A549 (cell line): ENCODE data around the gene ALG11. TPM values are rescaled to one million over a fixed set of nuclear protein-coding genes. Genes with fewer than 3 reads are reported as not detected.
"Not testable (repeated sequence)": the region's sequence is repeated elsewhere in the genome, so short reads cannot be mapped to it uniquely, and the experiment has no call there.

Experiments
- ATAC-seq, 2 experiments: fragments of 200-7000 bp in 1 of 2; fragments of >200 bp in 1 of 2; cut with Nextera tagmentation in 1 of 2; cut with Tn5 transposase in 1 of 2; 3 replicates each; pipeline versions ENCODE4 v1.8.0 to v1.9.1; 2018 to 2020; ENCODE audit warnings: mild to moderate bottlenecking in 1 of 2, moderate library complexity in 1 of 2
- CTCF ChIA-PET: fragments of 300-600 bp; sonication (Branson Sonifier 250); formaldehyde crosslinking; extraction: SDS; loops from one replicate; lab custom pipeline; 2021; ENCODE audit warnings: antibody characterized with exemption, inconsistent platforms; lab: Yijun Ruan, JAX
- POLR2A ChIA-PET: fragments of 350-600 bp; formaldehyde crosslinking; extraction: SDS; loops from one replicate; lab custom pipeline; 2021; ENCODE audit warnings: antibody characterized with exemption, inconsistent platforms; lab: Yijun Ruan, JAX
- DNase-seq, 2 experiments: peaks; one replicate each; pipeline versions ENCODE4 v3.0.0 to v3.0.0-alpha.2; 2011 to 2016; ENCODE audit warnings: low read depth in 1 of 2, low spot score in 1 of 2
- FAIRE-seq: peaks from 2 replicates; lab custom pipeline; 2011; peaks lifted over from hg19 to GRCh38; lab: Jason Lieb, UNC
- H3K27ac ChIP-seq, 2 experiments: fragments of >200 bp; sonication (Bioruptor Twin); formaldehyde crosslinking; 3 replicates each; pipeline ENCODE4 v1.5.1; 2016 to 2017
- H3K4me1 ChIP-seq: fragments of >200 bp; sonication (Bioruptor Twin); formaldehyde crosslinking; 3 replicates; pipeline ENCODE4 v1.6.1; 2016
- H3K4me2 ChIP-seq: fragments of >200 bp; sonication (Bioruptor Twin); formaldehyde crosslinking; 3 replicates; pipeline ENCODE4 v1.6.1; 2016
- H3K4me3 ChIP-seq: fragments of >200 bp; sonication (Bioruptor Twin); formaldehyde crosslinking; 3 replicates; pipeline ENCODE4 v1.5.1; 2016
- H3K9me3 ChIP-seq: fragments of >200 bp; sonication (Bioruptor Twin); formaldehyde crosslinking; 3 replicates; pipeline ENCODE4 v1.6.1; 2016
- BHLHE40 ChIP-seq: IDR thresholded peaks from 2 replicates; pipeline ENCODE4 v1.6.1; 2012; ENCODE audit warnings: low read depth, low read length, inconsistent platforms
- CBX8 ChIP-seq: fragments of 200-600 bp; sonication (generic); IDR thresholded peaks from 2 replicates; pipeline ENCODE4 v1.6.1; 2016
- CEBPB ChIP-seq, 2 experiments: fragments of >200 bp in 1 of 2; sonication (Bioruptor Twin) in 1 of 2; formaldehyde crosslinking in 1 of 2; IDR thresholded peaks; 2 replicates each; pipeline ENCODE4 v1.6.1; 2012 to 2016
- E2F6 ChIP-seq: IDR thresholded peaks from 2 replicates; pipeline ENCODE4 v1.6.1; 2012; ENCODE audit warnings: low read depth, borderline replicate concordance
- EHF ChIP-seq: fragments of 250-450 bp; sonication (Bioruptor Pico); IDR thresholded peaks from 2 replicates; pipeline ENCODE4 v1.5.0; 2020; ENCODE audit warnings: mild to moderate bottlenecking
- FOSB ChIP-seq: fragments of 250-450 bp; sonication (Bioruptor Pico); IDR thresholded peaks from 2 replicates; pipeline ENCODE4 v1.5.0; 2020; ENCODE audit warnings: mild to moderate bottlenecking, moderate library complexity
- HDAC2 ChIP-seq: fragments of 200-600 bp; sonication (generic); IDR thresholded peaks from 2 replicates; pipeline ENCODE4 v1.6.1; 2016
- HES2 ChIP-seq: fragments of >200 bp; sonication (Bioruptor Twin); formaldehyde crosslinking; IDR thresholded peaks from 2 replicates; pipeline ENCODE4 v1.6.1; 2016
- HEYL ChIP-seq: fragments of 250-450 bp; sonication (Bioruptor Pico); IDR thresholded peaks from 2 replicates; pipeline ENCODE4 v1.8.0; 2021; ENCODE audit warnings: mild to moderate bottlenecking, moderate library complexity
- MAFK ChIP-seq: fragments of 450-650 bp; IDR thresholded peaks from 2 replicates; pipeline ENCODE4 v1.6.1; 2014; ENCODE audit not compliant: partially characterized antibody
- MAZ ChIP-seq: fragments of 150-350 bp; IDR thresholded peaks from 2 replicates; pipeline ENCODE4 v1.6.1; 2014; ENCODE audit warnings: antibody characterized with exemption, low read depth, low read length, borderline replicate concordance
- MYC ChIP-seq: IDR thresholded peaks from 2 replicates; pipeline ENCODE4 v1.6.1; 2012; ENCODE audit warnings: mild to moderate bottlenecking, inconsistent platforms, low read length, improper control_type of control experiment, borderline replicate concordance
- NFE2L2 ChIP-seq: fragments of 150-350 bp; conservative IDR thresholded peaks from 2 replicates; pipeline ENCODE4 v1.6.1; 2014; ENCODE audit warnings: low read length
- NR3C1 ChIP-seq: fragments of >200 bp; sonication (Bioruptor Twin); formaldehyde crosslinking; IDR thresholded peaks from 3 replicates; pipeline ENCODE4 v1.6.1; 2017
- PHF8 ChIP-seq: fragments of 200-600 bp; sonication (generic); IDR thresholded peaks from 2 replicates; pipeline ENCODE4 v1.6.1; 2016; ENCODE audit warnings: low read depth, mild to moderate bottlenecking, antibody characterized with exemption, moderate library complexity, borderline replicate concordance
- POLR2A ChIP-seq: IDR thresholded peaks from 2 replicates; pipeline ENCODE4 v1.6.1; 2012; ENCODE audit warnings: mild to moderate bottlenecking, low read length
- RARB ChIP-seq: fragments of 250-450 bp; sonication (Bioruptor Pico); IDR thresholded peaks from 2 replicates; pipeline ENCODE4 v1.8.0; 2021; ENCODE audit warnings: mild to moderate bottlenecking, moderate library complexity
- RCOR1 ChIP-seq: fragments of 150-350 bp; IDR thresholded peaks from 2 replicates; pipeline ENCODE4 v1.6.1; 2014; ENCODE audit warnings: antibody characterized with exemption, low read length, low read depth
- RFX5 ChIP-seq: fragments of 450-650 bp; IDR thresholded peaks from 2 replicates; pipeline ENCODE4 v1.7.1; 2014; ENCODE audit warnings: antibody characterized with exemption, mild to moderate bottlenecking, moderate library complexity
- TFCP2L1 ChIP-seq: fragments of 250-450 bp; sonication (Bioruptor Pico); IDR thresholded peaks from 2 replicates; pipeline ENCODE4 v1.5.0; 2021; ENCODE audit warnings: mild to moderate bottlenecking
- USF2 ChIP-seq: fragments of 450-650 bp; IDR thresholded peaks from 2 replicates; pipeline ENCODE4 v1.6.1; 2014; ENCODE audit warnings: antibody characterized with exemption
- ZFP36 ChIP-seq: fragments of 450-650 bp; IDR thresholded peaks from 2 replicates; pipeline ENCODE4 v1.6.1; 2014; ENCODE audit warnings: borderline replicate concordance; ENCODE audit not compliant: partially characterized antibody
- ZSCAN20 ChIP-seq: fragments of 250-450 bp; sonication (Bioruptor Pico); IDR thresholded peaks from 2 replicates; pipeline ENCODE4 v1.8.0; 2022; ENCODE audit warnings: mild to moderate bottlenecking, moderate library complexity
- WGBS: methylation state at CpG from one replicate; pipeline ENCODE4 v1.1.6; 2017; ENCODE audit errors: missing lambda C conversion rate; 5-methylcytosine and 5-hydroxymethylcytosine counted together
- polyA plus RNA-seq, 4 experiments: library from polyadenylated mRNA; depleted of rRNA in 3 of 4; stranded (reverse); fragments of >200 nt; fragmentation: RNase III in 1 of 4; extraction: RNeasy Plus Mini Kit Qiagen cat#74134 plus additional on column Dnase treatment in 1 of 4; gene quantifications; 2 replicates in 3 of 4; 3 replicates in 1 of 4; pipeline ENCODE4 v1.2.3, GENCODE V29; 2011 to 2017

ALG11 gene
- polyA plus RNA-seq, 2 of the 4 experiments (the other 2 are of a cell fraction): 17.2 to 17.4 TPM

GRCh38 chr13:52053460-52053859 is 41.3 kb downstream of the ALG11 start:
- WGBS: 45% methylated on average over 4 of the region's 4 CpGs
- no peak overlapping the region for H3K4me2 ChIP-seq
- H3K4me1 ChIP-seq: no peaks in the 10 kb centered on the region
- no peak overlapping the region for H3K27ac ChIP-seq
- H3K9me3 ChIP-seq: no peaks in the 10 kb centered on the region
- CTCF ChIA-PET: no interaction called here
- H3K4me3 ChIP-seq: no peak overlapping the region
- FAIRE-seq (no peak), DNase-seq (no peak), ATAC-seq (no peak)
- TF ChIP-seq NR3C1 (no peak), MAZ (no peak), TFCP2L1 (CRISPR knock-in tag) (no peak), USF2 (no peak), RARB (no peak), CBX8 (no peak), MYC (no peak), PHF8 (no peak), NFE2L2 (no peak), RFX5 (no peak), FOSB (CRISPR knock-in tag) (no peak), EHF (no peak), MAFK (no peak)
- POLR2A ChIA-PET: no interaction called here

- H3K9me3 ChIP-seq, H3K27ac ChIP-seq, H3K4me3 ChIP-seq, CTCF ChIA-PET, H3K4me1 ChIP-seq, FAIRE-seq, ATAC-seq, DNase-seq, POLR2A ChIA-PET, H3K4me2 ChIP-seq: not testable (repeated sequence)
- WGBS: 0% methylated on average over 3 of the region's 3 CpGs
These were observed 48.9 kb downstream of the ALG11 start for GRCh38 chr13:52061064-52061463.

- Histone ChIP-seq H3K27ac (no peak overlapping the region), H3K4me1 (no peaks in the 10 kb centered on the region), H3K4me2 (no peak overlapping the region), H3K4me3 (no peak overlapping the region), H3K9me3 (0 out of 3 replicates have a peak, but pooled peaks cover 2% of the 10 kb centered on the region)
- 4% methylated on average over 3 of the region's 3 CpGs for WGBS
- no peak for FAIRE-seq
- no peak for ATAC-seq
- TF ChIP-seq HEYL (CRISPR knock-in tag): no peak
- no peak for TF ChIP-seq ZSCAN20 (CRISPR knock-in tag)
- TF ChIP-seq HES2: no peak
- no peak for TF ChIP-seq RARB
- TF ChIP-seq BHLHE40: no peak
- no peak for TF ChIP-seq MYC
- TF ChIP-seq HDAC2: no peak
- TF ChIP-seq RCOR1: no peak
- TF ChIP-seq PHF8: no peak
- TF ChIP-seq E2F6: no peak
- TF ChIP-seq POLR2A: no peak
- POLR2A ChIA-PET: no interaction called here
- CTCF ChIA-PET: no interaction called here
- DNase-seq: no peak
These were observed 49.4 kb downstream of the ALG11 start for GRCh38 chr13:52061587-52061986.

GRCh38 chr13:52067237-52067636 is 55.0 kb downstream of the ALG11 start:
- FAIRE-seq (no peak), DNase-seq (peak in 1 of 2 experiments; percentile 21), ATAC-seq (no peak)
- Histone ChIP-seq H3K4me3 (no peak overlapping the region), H3K27ac (no peak overlapping the region), H3K4me1 (no peaks in the 10 kb centered on the region), H3K9me3 (peaks cover 18% of the 10 kb centered on the region), H3K4me2 (no peak overlapping the region)
- CTCF ChIA-PET: no interaction called here
- TF ChIP-seq CEBPB (IDR thresholded peaks at IDR 0.05): no peak
- peak; percentile 99 for TF ChIP-seq ZFP36
- POLR2A ChIA-PET: no interaction called here
